ENCODE measurements around the gene BMP7. TPM values are rescaled to one million over a fixed set of nuclear protein-coding genes. Genes with fewer than 3 reads are reported as not detected.

Gene BMP7
- total and polyA plus RNA-seq, 7 donors: 0.03 TPM; not detected in 5

- H3K9me3 ChIP-seq: no peaks in the 10 kb centered on the region
- intact Hi-C loops (cut with DNase I): no loop called here
- no peak for TF ChIP-seq CTCF (IDR thresholded peaks at IDR 0.05)
- no peaks in the 10 kb centered on the region for H3K4me1 ChIP-seq
- no peak overlapping the region for H3K27ac ChIP-seq
- ATAC-seq (no peak), DNase-seq (no peak)
- H3K27me3 ChIP-seq (ENCODE audit: insufficient read depth in 3 of 3, low read length in 2 of 3): peaks cover 6 to 80% (median 23%) of the 10 kb centered on the region in 3 donors
- H3K4me3 ChIP-seq: no peak overlapping the region
- no peaks in the 10 kb centered on the region for H3K36me3 ChIP-seq (ENCODE audit: insufficient read depth in 1 of 2, low read depth in 1 of 2)
- 16 to 24% (median 16%) methylated on average over 23 of the region's 23 CpGs for WGBS, 3 donors
Measured at GRCh38 chr20:57259938-57260921, 6.2 kb downstream of the BMP7 start.

- WGBS, 3 donors: 9 to 13% (median 10%) methylated on average over 21 of the region's 21 CpGs
- no peak for DNase-seq
- no peaks in the 10 kb centered on the region for H3K9me3 ChIP-seq
- no peak overlapping the region for H3K4me3 ChIP-seq
- H3K27me3 ChIP-seq (ENCODE audit: insufficient read depth in 3 of 3, low read length in 2 of 3): peaks cover 6 to 80% (median 20%) of the 10 kb centered on the region in 3 donors
- no peak for ATAC-seq
- no peaks in the 10 kb centered on the region for H3K4me1 ChIP-seq
- intact Hi-C loops (cut with DNase I): no loop called here
- no peak for TF ChIP-seq CTCF (IDR thresholded peaks at IDR 0.05)
- no peaks in the 10 kb centered on the region for H3K36me3 ChIP-seq (ENCODE audit: insufficient read depth in 1 of 2, low read depth in 1 of 2)
- H3K27ac ChIP-seq: no peak overlapping the region
Measured at GRCh38 chr20:57259121-57259937, 7.1 kb downstream of the BMP7 start.

GRCh38 chr20:57257701-57258453 is 8.6 kb downstream of the BMP7 start:
- Histone ChIP-seq H3K36me3 (ENCODE audit: insufficient read depth in 1 of 2, low read depth in 1 of 2) (no peaks in the 10 kb centered on the region), H3K4me1 (no peaks in the 10 kb centered on the region), H3K27me3 (ENCODE audit: insufficient read depth in 3 of 3, low read length in 2 of 3) (peaks cover 6 to 73% (median 17%) of the 10 kb centered on the region in 3 donors), H3K9me3 (no peaks in the 10 kb centered on the region), H3K4me3 (no peak overlapping the region), H3K27ac (no peak overlapping the region)
- TF ChIP-seq CTCF (IDR thresholded peaks at IDR 0.05): no peak
- 24 to 32% (median 26%) methylated on average over 9 of the region's 9 CpGs for WGBS, 3 donors
- intact Hi-C loops (cut with DNase I): no loop called here
- no peak for ATAC-seq
- DNase-seq: no peak

GRCh38 chr20:57256908-57257307 is 9.5 kb downstream of the BMP7 start:
- TF ChIP-seq CTCF (IDR thresholded peaks at IDR 0.05): no peak
- peaks cover 6 to 64% (median 17%) of the 10 kb centered on the region in 3 donors for H3K27me3 ChIP-seq (ENCODE audit: insufficient read depth in 3 of 3, low read length in 2 of 3)
- no peak overlapping the region for H3K27ac ChIP-seq
- intact Hi-C loops (cut with DNase I): no loop called here
- H3K9me3 ChIP-seq: no peaks in the 10 kb centered on the region
- DNase-seq (no peak), ATAC-seq (no peak)
- H3K36me3 ChIP-seq (ENCODE audit: insufficient read depth in 1 of 2, low read depth in 1 of 2): no peaks in the 10 kb centered on the region
- H3K4me3 ChIP-seq: no peak overlapping the region
- 91 to 95% (median 91%) methylated on average over 6 of the region's 6 CpGs for WGBS, 3 donors
- H3K4me1 ChIP-seq: no peaks in the 10 kb centered on the region
